CD4-positive, alpha-beta memory T cell (primary cell): ENCODE results near the gene UBASH3B. TPM values are rescaled to one million over a fixed set of nuclear protein-coding genes. Genes with fewer than 3 reads are reported as not detected.

Source experiments
- CTCF ChIA-PET: fragments of 350-600 bp; sonication (Branson Sonifier 250); formaldehyde crosslinking; loops from one replicate; lab custom pipeline; 2021; ENCODE audit warnings: inconsistent platforms; ENCODE audit not compliant: partially characterized antibody; lab: Charles Lee
- POLR2A ChIA-PET: fragments of 350-600 bp; sonication (Branson Sonifier 250); formaldehyde crosslinking; loops from one replicate; lab custom pipeline; 2021; ENCODE audit not compliant: partially characterized antibody; lab: Charles Lee
- DNase-seq, 5 donors: peaks; one replicate each; pipeline versions ENCODE4 v3.0.0 to v3.0.0-alpha.2; 2020 to 2022; ENCODE audit warnings: mixed read lengths in 1 of 5
- H3K27ac ChIP-seq: one replicate; pipeline ENCODE4 v1.7.0; 2013; ENCODE audit warnings: low read depth, low read length
- H3K27me3 ChIP-seq: 2 replicates; pipeline ENCODE4 v1.7.0; 2013; ENCODE audit warnings: mild to moderate bottlenecking, low read length, moderate library complexity; ENCODE audit not compliant: insufficient read depth
- H3K36me3 ChIP-seq: 2 replicates; pipeline ENCODE4 v1.7.0; 2013; ENCODE audit warnings: mild to moderate bottlenecking, low read length, moderate library complexity; ENCODE audit not compliant: insufficient read depth
- H3K4me1 ChIP-seq: 2 replicates; pipeline ENCODE4 v1.7.0; 2013; ENCODE audit warnings: mild to moderate bottlenecking, low read length, moderate library complexity; ENCODE audit not compliant: insufficient read depth
- H3K4me3 ChIP-seq, 2 donors: one replicate each; pipeline ENCODE4 v1.7.0; 2013; ENCODE audit warnings: low read length in 2 of 2, mild to moderate bottlenecking in 1 of 2
- H3K9me3 ChIP-seq, 2 donors: one replicate each; pipeline ENCODE4 v1.7.0; 2013; ENCODE audit warnings: low read length in 2 of 2, control low read depth in 1 of 2; ENCODE audit not compliant: control insufficient read depth in 1 of 2
- H3K27ac Mint-ChIP-seq, 7 donors: one replicate each; pipeline ENCODE4 v1.8.0; 2020 to 2021; ENCODE audit warnings: mixed read lengths in 7 of 7, mild to moderate bottlenecking in 6 of 7, inconsistent platforms in 3 of 7, moderate library complexity in 3 of 7
- H3K27me3 Mint-ChIP-seq, 2 donors: one replicate each; pipeline ENCODE4 v1.8.0; 2020 to 2021; ENCODE audit warnings: mixed read lengths in 2 of 2
- H3K36me3 Mint-ChIP-seq, 2 donors: one replicate each; pipeline ENCODE4 v1.8.0; 2020 to 2021; ENCODE audit warnings: mixed read lengths in 2 of 2, inconsistent platforms in 1 of 2, mild to moderate bottlenecking in 1 of 2
- H3K4me1 Mint-ChIP-seq, 4 donors: one replicate each; pipeline ENCODE4 v1.8.0; 2020 to 2021; ENCODE audit warnings: mixed read lengths in 4 of 4, mild to moderate bottlenecking in 1 of 4
- H3K4me3 Mint-ChIP-seq, 8 donors: one replicate each; pipeline ENCODE4 v1.8.0; 2020 to 2021; ENCODE audit warnings: mixed read lengths in 8 of 8, mild to moderate bottlenecking in 7 of 8, moderate library complexity in 6 of 8, inconsistent platforms in 3 of 8
- H3K9me3 Mint-ChIP-seq, 8 donors: one replicate each; pipeline ENCODE4 v1.8.0; 2020 to 2021; ENCODE audit warnings: mixed read lengths in 8 of 8, mild to moderate bottlenecking in 5 of 8, inconsistent platforms in 3 of 8, moderate library complexity in 1 of 8
- intact Hi-C: fragments of 100-400 bp; cut with micrococcal nuclease; formaldehyde crosslinking; loops from one replicate; pipeline ENCODE4 v1.15.1; 2023
- polyA plus RNA-seq, 2 donors: library from polyadenylated mRNA; unstranded; fragments of 300-500 nt; fragmentation: Illumina TruSeq; gene quantifications; one replicate each; pipeline ENCODE4 v1.2.3, GENCODE V29; 2021
- total RNA-seq, 2 experiments: library from RNA; stranded (reverse); gene quantifications; one replicate each; pipeline ENCODE4 v1.2.3, GENCODE V29; 2021

UBASH3B gene
- total and polyA plus RNA-seq, 4 experiments from 2014 or later, result 6.7 to 30.9 (median 20.2) TPM

- no peaks in the 10 kb centered on the region for H3K27me3 Mint-ChIP-seq
- Histone ChIP-seq H3K27ac (no peak overlapping the region), H3K36me3 (no peaks in the 10 kb centered on the region), H3K27me3 (no peaks in the 10 kb centered on the region), H3K9me3 (no peaks in the 10 kb centered on the region), H3K4me1 (peaks cover 85% of the 10 kb centered on the region), H3K4me3 (no peak overlapping the region)
- peaks cover 49 to 89% (median 69%) of the 10 kb centered on the region in 4 donors for H3K4me1 Mint-ChIP-seq
- H3K36me3 Mint-ChIP-seq, result peaks cover 8 to 24% of the 10 kb centered on the region in 2 donors
- peak overlapping the region in 6 of 8 donors; percentile 10 to 71 (median 42) for H3K4me3 Mint-ChIP-seq
- H3K9me3 Mint-ChIP-seq, result peaks cover 0 to 4% (median under 1%) of the 10 kb centered on the region in 8 donors
- ChIA-PET CTCF (interaction anchor here (1.4 to 20.7 kb wide), 6 partner anchors 12 to 111 kb away, joined by 3 to 440 read pairs (median 6); partner anchors contain the start of gene UBASH3B), POLR2A (interaction anchor here (0.7 to 5.7 kb wide), 9 partner anchors 9 to 392 kb away, joined by 3 to 73 read pairs (median 5); partner anchors contain the start of genes HSPA8 and UBASH3B)
- H3K27ac Mint-ChIP-seq, result peak overlapping the region; percentile 5 to 89 (median 73)
- intact Hi-C loops, result no loop called here
- no peak for DNase-seq
Observed at GRCh38 chr11:122670131-122670530, 14.6 kb downstream of the UBASH3B start.

- Mint-ChIP-seq H3K4me3 (no peak overlapping the region), H3K4me1 (peaks cover 55 to 92% (median 74%) of the 10 kb centered on the region in 4 donors), H3K27ac (peak overlapping the region in 3 of 7 donors; percentile 37 to 65 (median 43)), H3K27me3 (no peaks in the 10 kb centered on the region), H3K36me3 (peaks cover 8 to 21% of the 10 kb centered on the region in 2 donors), H3K9me3 (peaks cover 0 to 4% (median under 1%) of the 10 kb centered on the region in 8 donors)
- Histone ChIP-seq H3K27ac (no peak overlapping the region), H3K4me1 (peaks cover 91% of the 10 kb centered on the region), H3K4me3 (no peak overlapping the region), H3K27me3 (no peaks in the 10 kb centered on the region), H3K9me3 (no peaks in the 10 kb centered on the region), H3K36me3 (no peaks in the 10 kb centered on the region)
- no peak for DNase-seq
- CTCF ChIA-PET, result interaction anchor here (5.9 to 20.7 kb wide), 2 partner anchors 14 to 80 kb away, joined by 65 to 440 read pairs; partner anchors contain the start of gene UBASH3B
- intact Hi-C loops, result no loop called here
- POLR2A ChIA-PET, result interaction anchor here (5.7 kb wide), 1 partner anchor 14 kb away, joined by 73 read pairs; the partner anchor contains the start of gene UBASH3B
Observed at GRCh38 chr11:122671400-122671891, 15.9 kb downstream of the UBASH3B start.

DNA sequence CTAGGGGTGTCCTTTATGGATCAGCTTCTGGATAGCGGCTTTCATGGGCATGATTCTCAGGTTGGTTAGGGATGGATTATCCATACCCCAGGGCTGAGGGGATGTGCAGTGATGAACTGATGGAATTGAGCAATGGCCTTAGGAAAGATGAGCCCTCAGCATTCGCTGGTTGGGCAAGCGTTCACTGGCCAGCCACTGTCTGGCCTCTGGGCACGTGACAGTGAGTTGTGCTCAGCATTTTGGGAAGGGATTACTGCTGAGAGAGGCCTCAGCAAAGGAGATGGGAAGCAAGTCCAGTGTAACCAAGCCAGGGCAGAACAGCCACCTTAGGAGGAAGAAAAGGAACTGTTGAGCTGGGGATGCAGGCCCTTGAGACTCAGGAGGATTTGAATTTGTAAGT lies 17.4 kb downstream of the UBASH3B start:
- Histone ChIP-seq H3K36me3 (no peaks in the 10 kb centered on the region), H3K4me3 (no peak overlapping the region), H3K4me1 (peaks cover 90% of the 10 kb centered on the region), H3K27ac (no peak overlapping the region), H3K9me3 (no peaks in the 10 kb centered on the region), H3K27me3 (no peaks in the 10 kb centered on the region)
- DNase-seq, result no peak
- ChIA-PET POLR2A (interaction anchor here (1.0 to 8.2 kb wide), 7 partner anchors 9 to 74 kb away, joined by 3 to 82 read pairs (median 21); partner anchors contain the start of gene UBASH3B), CTCF (interaction anchor here (1.5 to 5.2 kb wide), 5 partner anchors 13 to 82 kb away, joined by 5 to 53 read pairs (median 25); no protein-coding TSS in a partner anchor)
- H3K36me3 Mint-ChIP-seq, result peaks cover 6 to 17% of the 10 kb centered on the region in 2 donors
- peaks cover 0 to 4% (median under 1%) of the 10 kb centered on the region in 8 donors for H3K9me3 Mint-ChIP-seq
- peaks cover 52 to 91% (median 73%) of the 10 kb centered on the region in 4 donors for H3K4me1 Mint-ChIP-seq
- H3K27ac Mint-ChIP-seq, result peak overlapping the region in 4 of 7 donors; percentile 55 to 94 (median 79)
- intact Hi-C loops, result no loop called here
- H3K4me3 Mint-ChIP-seq, result peak overlapping the region in 6 of 8 donors; percentile 4 to 55 (median 42)
- no peaks in the 10 kb centered on the region for H3K27me3 Mint-ChIP-seq

DNA sequence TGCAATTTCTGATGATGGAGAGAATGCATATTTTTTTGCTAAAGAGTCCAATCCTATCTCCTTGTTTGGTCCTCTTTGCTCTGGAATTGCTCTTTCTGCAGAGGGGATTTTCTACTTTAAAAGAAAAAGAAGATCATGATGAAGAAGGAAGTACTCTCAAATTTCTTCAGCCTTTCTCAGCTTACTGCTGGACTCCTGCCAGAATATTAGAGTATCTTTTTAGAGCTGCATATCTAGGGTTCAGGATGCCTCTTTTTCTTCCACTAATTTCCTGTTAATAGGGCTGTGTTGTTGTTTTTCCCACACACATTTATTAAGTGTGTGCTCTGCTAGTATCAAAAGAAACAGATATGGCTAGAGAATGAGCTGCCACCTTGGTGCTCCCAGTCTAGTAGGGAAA lies 18.2 kb downstream of the UBASH3B start:
- CTCF ChIA-PET, result interaction anchor here (0.9 to 5.2 kb wide), 17 partner anchors 9 to 108 kb away, joined by 3 to 53 read pairs (median 9); partner anchors contain the start of gene UBASH3B
- H3K4me3 ChIP-seq, result no peak overlapping the region
- Mint-ChIP-seq H3K4me1 (peaks cover 50 to 91% (median 72%) of the 10 kb centered on the region in 4 donors), H3K36me3 (peaks cover 6 to 17% of the 10 kb centered on the region in 2 donors), H3K9me3 (peaks cover 0 to 4% (median under 1%) of the 10 kb centered on the region in 8 donors), H3K4me3 (peak overlapping the region in 4 of 8 donors; percentile 22 to 60 (median 34)), H3K27me3 (no peaks in the 10 kb centered on the region), H3K27ac (peak overlapping the region in 6 of 7 donors; percentile 36 to 77 (median 61))
- H3K4me1 ChIP-seq, result peaks cover 90% of the 10 kb centered on the region
- H3K27ac ChIP-seq, result no peak overlapping the region
- POLR2A ChIA-PET, result interaction anchor here (0.7 to 8.2 kb wide), 10 partner anchors 10 to 73 kb away, joined by 3 to 82 read pairs (median 15); partner anchors contain the start of gene UBASH3B
- no peaks in the 10 kb centered on the region for H3K36me3 ChIP-seq
- intact Hi-C loops, result loop anchor here (2.0 kb wide), 2 partner anchors 23 to 41 kb away; no protein-coding TSS in a partner anchor
- H3K27me3 ChIP-seq, result no peaks in the 10 kb centered on the region
- no peaks in the 10 kb centered on the region for H3K9me3 ChIP-seq
- no peak for DNase-seq

DNA sequence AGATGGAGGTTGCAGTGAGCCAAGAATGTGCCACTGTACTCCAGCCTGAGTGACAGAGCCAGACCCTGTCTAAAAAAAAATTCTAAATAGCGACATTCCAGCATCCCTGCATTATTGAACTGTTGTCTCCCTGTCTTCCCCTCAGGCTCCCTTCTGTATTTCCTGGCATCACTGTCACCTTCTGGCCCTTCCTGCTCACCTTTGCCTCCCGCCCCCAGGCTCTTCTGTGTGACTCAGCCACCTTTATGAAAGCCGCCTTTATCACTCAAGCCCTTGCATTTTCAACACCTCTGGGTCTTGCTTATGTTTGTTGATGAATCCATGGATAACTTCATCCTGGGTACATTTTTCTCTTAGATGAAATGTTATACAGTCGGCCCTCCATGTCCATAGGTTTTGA lies 21.1 kb downstream of the UBASH3B start:
- POLR2A ChIA-PET, result interaction anchor here (1.0 to 8.2 kb wide), 4 partner anchors 13 to 70 kb away, joined by 4 to 82 read pairs (median 40); partner anchors contain the start of gene UBASH3B
- intact Hi-C loops, result no loop called here
- no peak overlapping the region for H3K4me3 ChIP-seq
- H3K27ac ChIP-seq, result no peak overlapping the region
- CTCF ChIA-PET, result interaction anchor here (0.8 to 5.2 kb wide), 7 partner anchors 14 to 78 kb away, joined by 3 to 53 read pairs (median 25); partner anchors contain the start of gene UBASH3B
- H3K27me3 ChIP-seq, result no peaks in the 10 kb centered on the region
- H3K36me3 ChIP-seq, result no peaks in the 10 kb centered on the region
- H3K4me3 Mint-ChIP-seq, result peak overlapping the region; percentile 31 to 69 (median 49)
- H3K27me3 Mint-ChIP-seq, result no peaks in the 10 kb centered on the region
- peaks cover 2% of the 10 kb centered on the region in 2 donors for H3K36me3 Mint-ChIP-seq
- no peaks in the 10 kb centered on the region for H3K9me3 Mint-ChIP-seq
- H3K9me3 ChIP-seq, result no peaks in the 10 kb centered on the region
- H3K4me1 ChIP-seq, result peaks cover 67% of the 10 kb centered on the region
- peak overlapping the region; percentile 54 to 95 (median 89) for H3K27ac Mint-ChIP-seq
- H3K4me1 Mint-ChIP-seq, result peaks cover 38 to 87% (median 56%) of the 10 kb centered on the region in 4 donors
- no peak for DNase-seq

GRCh38 chr11:122677256-122677655 lies 21.7 kb downstream of the UBASH3B start:
- no peak for DNase-seq
- H3K4me1 ChIP-seq, result peaks cover 68% of the 10 kb centered on the region
- H3K9me3 ChIP-seq, result no peaks in the 10 kb centered on the region
- H3K27me3 ChIP-seq, result no peaks in the 10 kb centered on the region
- CTCF ChIA-PET, result interaction anchor here (1.0 to 5.2 kb wide), 2 partner anchors 19 to 78 kb away, joined by 4 to 53 read pairs; no protein-coding TSS in a partner anchor
- Mint-ChIP-seq H3K4me1 (peaks cover 41 to 87% (median 57%) of the 10 kb centered on the region in 4 donors), H3K36me3 (no peaks in the 10 kb centered on the region), H3K27me3 (no peaks in the 10 kb centered on the region), H3K9me3 (no peaks in the 10 kb centered on the region), H3K27ac (peak overlapping the region in 6 of 7 donors; percentile 69 to 95 (median 86)), H3K4me3 (peak overlapping the region in 2 of 8 donors; percentile 53)
- H3K27ac ChIP-seq, result no peak overlapping the region
- POLR2A ChIA-PET, result interaction anchor here (0.6 to 8.2 kb wide), 3 partner anchors 22 to 69 kb away, joined by 4 to 82 read pairs (median 4); partner anchors contain the start of gene UBASH3B
- intact Hi-C loops, result no loop called here
- H3K36me3 ChIP-seq, result no peaks in the 10 kb centered on the region
- H3K4me3 ChIP-seq, result no peak overlapping the region
